Kidney (tissue), 22 donors: ENCODE data around the gene PGA4. TPM values are rescaled to one million over a fixed set of nuclear protein-coding genes. Genes with fewer than 3 reads are reported as not detected.
"Not testable (repeated sequence)": the region's sequence is repeated elsewhere in the genome, so short reads cannot be mapped to it uniquely, and the experiment has no call there.

Experiments used
- DNase-seq, 5 donors: peaks; one replicate each; pipeline ENCODE4 v3.0.0-alpha.2; 2013 to 2020
- FAIRE-seq: peaks from 2 replicates; lab custom pipeline; 2012; peaks lifted over from hg19 to GRCh38; lab: Jason Lieb, UNC
- H3K27ac ChIP-seq, 2 donors: one replicate each; pipeline ENCODE4 v1.7.0; 2013; ENCODE audit warnings: low read depth in 2 of 2, low read length in 2 of 2, inconsistent platforms in 1 of 2
- H3K27me3 ChIP-seq: one replicate; pipeline ENCODE4 v1.7.1; 2013; ENCODE audit warnings: low read length, inconsistent platforms; ENCODE audit not compliant: control insufficient read depth, insufficient read depth
- H3K36me3 ChIP-seq, 3 donors: one replicate each; pipeline versions ENCODE4 v1.7.0 to v1.7.1; 2013; ENCODE audit warnings: low read length in 3 of 3, control low read depth in 1 of 3, inconsistent platforms in 1 of 3; ENCODE audit not compliant: insufficient read depth in 3 of 3, control insufficient read depth in 2 of 3
- H3K4me1 ChIP-seq, 3 donors: one replicate each; pipeline versions ENCODE4 v1.7.0 to v1.7.1; 2013; ENCODE audit warnings: low read length in 3 of 3, inconsistent platforms in 1 of 3, low read depth in 1 of 3; ENCODE audit not compliant: control insufficient read depth in 2 of 3, insufficient read depth in 2 of 3
- H3K4me3 ChIP-seq, 3 donors: one replicate each; pipeline versions ENCODE4 v1.7.0 to v1.8.1; 2013; ENCODE audit warnings: low read length in 3 of 3, control low read depth in 1 of 3, inconsistent platforms in 1 of 3
- H3K9ac ChIP-seq, 3 donors: one replicate each; pipeline versions ENCODE4 v1.7.0 to v1.7.1; 2013; ENCODE audit warnings: low read length in 3 of 3, control low read depth in 1 of 3, inconsistent platforms in 1 of 3
- H3K9me3 ChIP-seq, 3 donors: one replicate each; pipeline versions ENCODE4 v1.7.0 to v1.7.1; 2013; ENCODE audit warnings: low read length in 3 of 3, control low read depth in 1 of 3, inconsistent platforms in 1 of 3; ENCODE audit not compliant: control insufficient read depth in 2 of 3, insufficient read depth in 1 of 3
- intact Hi-C: fragments of 100-400 bp; cut with DNase I; formaldehyde crosslinking; loops from one replicate; pipeline ENCODE4 v1.11.1; 2022
- long read RNA-seq, 10 donors: library from polyadenylated mRNA in 1 of 10; unstranded in 1 of 10; transcript quantifications; one replicate each; pipeline ENCODE4 v2.0.0 and lab custom pipeline, GENCODE V29; 2021 to 2026
- polyA plus RNA-seq: library from polyadenylated mRNA; stranded (reverse); fragments of 350-450 nt; fragmentation: Illumina TruSeq; extraction: RNeasy Lipid Tissue Mini Kit (QIAGEN cat#74804); gene quantifications from one replicate; pipeline ENCODE4 v1.2.3, GENCODE V29; 2014; ENCODE audit warnings: low read depth, low replicate concordance; ENCODE audit not compliant: insufficient read depth
- total RNA-seq: library from RNA; stranded (reverse); fragmentation: NEBNext Ultra II Directional; extraction: Animal tissue kit (Norgen Biotek cat#: 25700); gene quantifications from one replicate; pipeline ENCODE4 v1.2.1, GENCODE V29; 2021
- TF ChIP-seq, protein P1 (sequence below): IDR thresholded peaks from 3 replicates; pipeline ENCODE4 v1.5.1; 2012; ENCODE audit warnings: mild to moderate bottlenecking, moderate library complexity, borderline replicate concordance; ENCODE audit not compliant: insufficient read depth; ENCODE audit errors: extremely low read depth
- donor health status: control.
- donor health status: control.
- donor health status: control.
- donor health status: control.
- donor health status: control.
- donor health status: DM: yes; HTN: yes; CAD: no.
- donor health status: Normal renal cell carcinoma (clear cell type).

PGA4 gene
- not detected for total RNA-seq
- polyA plus RNA-seq: not detected
- long read RNA-seq, donor 1: 0 reads
- long read RNA-seq, donor 2: 0 reads
- long read RNA-seq, donor 3: 0 reads
- long read RNA-seq, donor 4: 0 reads
- long read RNA-seq, donor 5: 0 reads
- long read RNA-seq, donor 6: 0 reads
- long read RNA-seq, donor 7: 0 reads
- long read RNA-seq, donor 8: 0 reads
- long read RNA-seq, donor 9: 0 reads
- long read RNA-seq, donor 10: 0 reads

DNA sequence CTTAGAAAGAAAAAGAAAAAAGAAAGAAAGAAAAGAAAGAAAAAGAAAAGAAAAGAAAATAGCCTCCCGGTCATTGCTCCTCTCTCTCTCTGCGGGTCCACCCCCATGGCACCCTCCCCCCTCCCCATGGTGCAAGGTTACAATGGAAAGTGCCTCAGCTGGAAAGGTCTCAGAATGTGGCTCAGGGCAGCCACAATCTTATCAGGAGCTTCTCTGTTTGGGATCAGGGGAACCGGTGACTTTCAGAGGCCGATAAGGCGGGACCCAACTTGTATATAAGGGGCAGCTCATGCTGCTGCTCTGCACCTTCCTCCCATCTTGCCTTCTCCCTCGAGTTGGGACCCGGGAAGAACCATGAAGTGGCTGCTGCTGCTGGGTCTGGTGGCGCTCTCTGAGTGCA, at the start of gene PGA4:
Gene PGA4, plus strand, starts transcription at position 301 of the 400 bp plus-strand sequence. Its CDS starts 54 bp downstream, at position 355.
- H3K36me3 ChIP-seq, intact Hi-C loops, H3K27me3 ChIP-seq, H3K27ac ChIP-seq, H3K4me1 ChIP-seq, DNase-seq, FAIRE-seq, H3K9ac ChIP-seq, H3K9me3 ChIP-seq, H3K4me3 ChIP-seq: not testable (repeated sequence)

DNA sequence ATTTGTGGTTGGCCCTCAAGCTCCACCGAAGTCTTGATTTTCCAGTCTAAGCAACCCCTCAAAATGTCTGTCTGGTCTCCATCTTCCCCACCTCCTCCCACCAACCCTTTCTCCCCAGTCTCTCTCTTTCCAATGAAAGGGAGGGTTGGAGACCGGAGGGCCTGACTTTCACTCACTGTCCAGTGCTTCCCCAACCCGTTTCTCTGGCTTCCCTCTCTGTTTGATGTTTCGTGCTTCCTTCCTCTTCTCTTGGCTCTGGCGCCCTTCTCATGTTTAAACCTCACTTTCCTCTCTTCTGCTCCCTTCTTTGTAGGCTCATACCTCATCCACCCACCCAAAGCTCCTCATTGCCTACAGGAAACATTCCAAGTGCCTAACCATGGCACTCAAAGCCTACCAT, 49.8 kb upstream of the PGA4 start:
- Histone ChIP-seq H3K4me3 (no peak overlapping the region), H3K4me1 (no peaks in the 10 kb centered on the region), H3K27me3 (no peaks in the 10 kb centered on the region), H3K9me3 (no peaks in the 10 kb centered on the region), H3K27ac (no peak overlapping the region), H3K36me3 (no peaks in the 10 kb centered on the region), H3K9ac (no peak overlapping the region)
- FAIRE-seq (no peak), DNase-seq (no peak)
- intact Hi-C loops: loop anchor here (10.0 kb wide), 1 partner anchor 338 kb away; no protein-coding TSS in a partner anchor
- TF ChIP-seq, protein P1, sequence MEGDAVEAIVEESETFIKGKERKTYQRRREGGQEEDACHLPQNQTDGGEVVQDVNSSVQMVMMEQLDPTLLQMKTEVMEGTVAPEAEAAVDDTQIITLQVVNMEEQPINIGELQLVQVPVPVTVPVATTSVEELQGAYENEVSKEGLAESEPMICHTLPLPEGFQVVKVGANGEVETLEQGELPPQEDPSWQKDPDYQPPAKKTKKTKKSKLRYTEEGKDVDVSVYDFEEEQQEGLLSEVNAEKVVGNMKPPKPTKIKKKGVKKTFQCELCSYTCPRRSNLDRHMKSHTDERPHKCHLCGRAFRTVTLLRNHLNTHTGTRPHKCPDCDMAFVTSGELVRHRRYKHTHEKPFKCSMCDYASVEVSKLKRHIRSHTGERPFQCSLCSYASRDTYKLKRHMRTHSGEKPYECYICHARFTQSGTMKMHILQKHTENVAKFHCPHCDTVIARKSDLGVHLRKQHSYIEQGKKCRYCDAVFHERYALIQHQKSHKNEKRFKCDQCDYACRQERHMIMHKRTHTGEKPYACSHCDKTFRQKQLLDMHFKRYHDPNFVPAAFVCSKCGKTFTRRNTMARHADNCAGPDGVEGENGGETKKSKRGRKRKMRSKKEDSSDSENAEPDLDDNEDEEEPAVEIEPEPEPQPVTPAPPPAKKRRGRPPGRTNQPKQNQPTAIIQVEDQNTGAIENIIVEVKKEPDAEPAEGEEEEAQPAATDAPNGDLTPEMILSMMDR: no peak

DNA sequence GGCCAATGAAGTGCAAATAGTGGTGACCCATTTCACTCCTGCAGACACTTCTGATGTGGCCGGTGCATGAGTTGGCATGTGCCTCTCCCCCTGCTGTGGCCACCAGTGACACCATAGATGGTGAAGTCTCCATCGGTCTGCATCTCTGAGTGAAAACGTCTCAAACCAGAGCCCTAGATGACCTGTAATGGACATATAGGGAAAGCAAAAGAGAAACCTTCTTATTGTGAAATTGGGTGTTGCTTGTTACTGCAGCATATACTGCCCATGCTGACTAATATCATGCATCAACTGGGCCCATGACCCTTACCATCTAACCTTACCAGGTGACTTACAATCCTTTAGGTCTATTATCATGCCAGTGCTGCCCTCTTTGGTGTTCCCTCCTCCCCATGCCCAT, 49.3 kb upstream of the PGA4 start:
- Histone ChIP-seq H3K9me3 (no peaks in the 10 kb centered on the region), H3K36me3 (no peaks in the 10 kb centered on the region), H3K4me3 (no peak overlapping the region), H3K27me3 (no peaks in the 10 kb centered on the region), H3K27ac (no peak overlapping the region), H3K4me1 (no peaks in the 10 kb centered on the region), H3K9ac (no peak overlapping the region)
- no peak for FAIRE-seq
- intact Hi-C loops: loop anchor here (10.0 kb wide), 1 partner anchor 338 kb away; no protein-coding TSS in a partner anchor
- no peak for DNase-seq
- TF ChIP-seq, protein P1: no peak

DNA sequence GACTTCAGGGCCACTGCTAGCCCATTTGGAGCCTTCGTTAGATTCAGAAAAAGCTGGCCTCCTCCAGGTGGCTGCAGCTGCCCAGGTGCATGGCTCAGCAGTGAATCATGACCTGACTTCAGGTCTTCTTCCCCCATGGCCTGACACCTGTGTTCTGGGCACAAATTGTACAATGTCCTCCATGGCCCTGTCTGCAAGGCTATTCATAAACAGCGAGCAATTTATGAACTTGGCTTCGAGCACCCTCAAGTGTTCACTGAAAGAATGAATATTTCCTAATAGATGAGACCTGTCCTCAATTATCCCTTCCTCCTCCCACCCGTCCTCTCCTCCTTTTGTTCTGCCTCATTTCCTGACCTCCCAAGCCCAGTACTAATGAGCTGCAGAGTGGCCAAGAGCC, 48.7 kb upstream of the PGA4 start:
- Histone ChIP-seq H3K4me1 (no peaks in the 10 kb centered on the region), H3K9ac (no peak overlapping the region), H3K36me3 (no peaks in the 10 kb centered on the region), H3K9me3 (no peaks in the 10 kb centered on the region), H3K27me3 (no peaks in the 10 kb centered on the region), H3K4me3 (no peak overlapping the region), H3K27ac (no peak overlapping the region)
- FAIRE-seq (no peak), DNase-seq (peak in 1 of 5 donors; percentile 13)
- intact Hi-C loops: loop anchor here (10.0 kb wide), 1 partner anchor 339 kb away; no protein-coding TSS in a partner anchor
- TF ChIP-seq, protein P1: no peak
